NOMO-1 (cell line): ENCODE data around the gene NRG2.

Experiments
- DNase-seq, 2 experiments: peaks; one replicate each; lab custom pipeline; 2025; ENCODE audit not compliant: unreplicated experiment in 2 of 2; lab: John Stamatoyannopoulos, UW

The NRG2 gene

DNA sequence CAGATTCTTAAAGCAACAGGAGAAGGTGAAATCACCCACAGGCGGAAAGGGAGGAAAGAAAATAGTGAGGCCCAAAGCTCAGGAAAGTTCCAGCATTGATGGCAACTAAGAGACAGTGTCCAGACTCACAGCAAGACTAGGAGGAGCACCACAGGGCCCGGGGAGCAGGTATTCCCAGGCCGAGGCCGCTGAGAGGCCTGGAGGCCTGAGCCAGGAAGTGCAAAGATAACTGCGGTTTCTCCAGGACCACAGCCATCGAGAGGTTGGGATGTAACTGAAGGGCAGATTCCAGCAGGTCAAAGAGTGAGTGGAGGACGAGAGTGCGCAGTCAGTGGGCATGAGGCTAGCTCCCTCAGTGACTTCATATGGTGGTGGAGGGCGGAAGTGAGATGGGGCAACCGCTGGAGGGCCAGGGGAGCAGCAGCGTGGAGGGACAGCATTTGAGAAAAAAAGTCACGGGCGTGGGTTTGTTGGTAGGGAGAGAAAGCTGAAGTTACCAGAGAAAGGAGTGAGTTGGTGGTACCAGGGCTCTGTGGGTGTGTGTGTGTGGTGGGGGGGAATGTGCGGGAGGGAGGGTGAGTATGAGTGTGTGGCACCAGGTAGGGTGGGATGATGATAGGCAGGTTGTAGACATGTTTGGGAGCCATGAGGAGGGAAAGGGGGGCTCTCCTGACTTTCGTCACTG, 157.8 kb downstream of the NRG2 start:
- DNase-seq, result no peak

- DNase-seq, result no peak
Measured at GRCh38 chr5:139884734-139885133, 158.4 kb downstream of the NRG2 start.

- DNase-seq, result no peak
Measured at GRCh38 chr5:139884144-139884543, 159.0 kb downstream of the NRG2 start.

DNA sequence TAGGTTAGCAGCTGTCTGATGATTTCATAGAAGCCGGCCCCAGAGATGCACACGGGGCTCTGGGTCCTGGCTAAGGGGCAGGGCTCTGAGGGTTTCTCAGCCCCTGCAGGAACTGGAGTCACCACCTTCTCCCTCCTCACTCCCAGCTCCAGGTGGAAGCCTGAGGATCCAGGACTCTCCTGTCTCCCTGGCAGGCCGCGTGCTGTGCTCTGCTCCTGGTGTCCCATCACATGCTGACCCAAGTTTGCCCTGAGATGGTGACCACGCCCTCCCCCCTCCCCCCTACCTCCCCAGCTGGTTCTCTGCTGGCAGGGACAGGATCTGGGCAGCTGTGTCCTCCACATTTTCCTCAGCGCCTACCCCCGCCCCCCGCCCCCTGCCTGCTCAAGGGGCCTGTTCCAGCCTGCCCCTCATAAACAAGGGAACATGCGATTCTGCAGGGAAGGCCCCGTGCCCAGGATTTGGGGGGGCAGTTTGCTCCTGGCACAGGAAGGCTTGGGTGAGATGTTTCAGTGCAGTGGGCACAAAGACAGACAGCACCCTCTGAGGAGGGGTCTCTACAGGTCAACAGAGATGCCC, 160.0 kb downstream of the NRG2 start:
- DNase-seq, result no peak

- DNase-seq, result no peak
Measured at GRCh38 chr5:139882316-139882715, 160.8 kb downstream of the NRG2 start.

DNA sequence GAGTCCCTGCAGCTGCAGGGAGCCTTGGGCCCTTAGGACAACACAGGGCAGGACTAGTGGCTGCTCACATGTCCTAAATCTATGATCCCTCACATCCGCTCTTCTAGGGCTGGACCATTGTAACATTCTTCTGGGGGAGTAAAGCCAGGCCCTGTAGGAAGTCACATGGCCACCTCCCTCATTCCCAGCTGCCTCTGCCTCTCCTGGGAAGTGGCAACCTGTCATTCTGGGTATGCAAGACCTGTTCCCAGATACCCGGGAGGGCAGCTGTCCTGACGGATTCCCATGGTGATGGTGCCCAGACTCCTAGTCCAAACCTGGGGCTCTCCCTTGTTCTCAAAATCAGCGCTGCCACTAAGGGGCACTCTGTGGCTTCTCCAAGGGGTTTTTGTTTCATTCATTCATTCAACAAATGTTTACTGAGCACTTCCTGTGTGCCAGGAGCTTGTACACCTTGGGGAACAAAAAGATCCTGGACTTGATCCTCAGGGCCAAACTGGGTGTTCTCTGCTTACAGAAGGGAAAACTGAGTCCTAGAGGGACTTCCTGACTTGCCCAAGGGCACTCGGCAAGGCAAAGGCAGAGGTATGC, 161.9 kb downstream of the NRG2 start:
- no peak for DNase-seq

DNA sequence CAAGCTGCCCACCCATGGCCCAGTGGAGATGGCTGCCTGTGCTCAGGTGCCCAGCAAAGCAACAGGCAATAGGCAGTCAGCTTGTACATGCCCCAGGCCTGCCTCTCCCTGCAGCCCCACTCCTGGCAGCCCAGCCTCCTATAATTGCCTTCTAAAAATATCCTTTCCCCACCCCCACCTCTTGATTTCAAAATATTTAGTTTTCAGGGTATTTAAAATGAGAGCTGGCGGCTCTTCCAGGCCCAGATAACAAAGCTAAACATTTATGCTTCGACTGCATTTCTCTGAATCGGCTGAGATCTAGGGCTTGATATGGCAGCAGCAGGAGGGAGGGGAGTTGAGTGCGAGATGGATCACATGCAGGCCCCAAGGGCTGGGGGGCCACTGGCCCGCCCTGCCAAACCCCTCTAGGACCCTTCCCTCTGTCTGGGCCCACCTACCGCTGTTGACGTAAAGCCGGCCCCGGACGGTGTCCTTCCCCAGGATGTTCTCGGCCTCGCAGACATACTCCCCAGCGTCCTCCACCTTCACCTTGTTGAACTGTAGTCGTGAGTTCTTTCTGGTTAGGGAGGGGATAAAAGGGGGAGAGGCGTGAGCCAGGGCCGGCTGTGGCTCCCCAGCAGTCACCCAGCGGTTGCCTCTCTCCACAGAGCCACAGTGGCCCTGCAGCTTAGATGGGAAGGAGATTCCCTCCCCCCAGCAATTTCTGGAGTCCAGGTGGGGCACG, 162.5 kb downstream of the NRG2 start:
- DNase-seq, result no peak

DNA sequence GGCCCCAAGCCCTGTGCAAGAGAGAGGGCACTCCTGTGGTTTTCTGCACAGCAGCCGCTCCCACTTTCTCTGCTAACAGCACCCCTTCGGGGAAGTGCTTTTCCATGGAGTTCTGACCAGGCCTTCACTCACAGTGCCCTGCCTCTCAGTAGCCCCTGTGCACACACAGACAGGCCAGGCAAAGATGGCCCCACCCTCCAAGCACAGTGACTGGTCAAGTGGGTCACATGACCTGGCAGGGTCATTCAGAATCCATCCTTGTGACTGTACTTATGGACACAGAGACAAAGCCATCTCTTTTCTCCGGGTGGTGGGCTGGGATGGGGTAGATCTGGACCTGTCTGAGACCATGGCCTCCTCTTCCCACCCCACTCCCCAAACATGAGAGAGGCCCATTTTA, 165.0 kb downstream of the NRG2 start:
- no peak for DNase-seq

DNA sequence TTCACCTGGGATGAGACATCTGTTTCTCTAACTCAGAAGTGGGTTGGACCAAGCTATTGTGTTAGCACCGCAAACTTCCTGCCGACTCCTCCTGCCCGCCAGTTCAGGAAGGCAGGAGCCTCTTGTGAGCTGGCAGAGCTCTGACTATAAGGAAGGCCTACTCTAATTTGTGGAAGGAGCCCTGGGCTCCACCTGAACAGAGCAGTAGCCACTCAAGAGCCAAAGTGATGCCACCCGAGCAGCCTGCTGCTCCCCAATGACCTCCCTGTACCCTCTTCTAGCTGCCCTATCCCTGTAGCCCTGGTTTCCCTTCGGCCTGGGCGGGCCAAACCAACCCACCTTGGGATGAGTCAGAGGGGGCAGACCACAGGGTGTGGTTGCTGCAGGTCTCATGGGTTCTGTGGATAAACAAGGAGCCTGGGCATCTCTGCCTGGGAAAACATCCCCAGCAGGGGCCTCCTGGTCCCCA, 165.9 kb downstream of the NRG2 start:
- DNase-seq, result no peak

- no peak for DNase-seq
Measured at GRCh38 chr5:139875957-139876356, 167.1 kb downstream of the NRG2 start.

- no peak for DNase-seq
Measured at GRCh38 chr5:139872851-139873794, 170.0 kb downstream of the NRG2 start.

DNA sequence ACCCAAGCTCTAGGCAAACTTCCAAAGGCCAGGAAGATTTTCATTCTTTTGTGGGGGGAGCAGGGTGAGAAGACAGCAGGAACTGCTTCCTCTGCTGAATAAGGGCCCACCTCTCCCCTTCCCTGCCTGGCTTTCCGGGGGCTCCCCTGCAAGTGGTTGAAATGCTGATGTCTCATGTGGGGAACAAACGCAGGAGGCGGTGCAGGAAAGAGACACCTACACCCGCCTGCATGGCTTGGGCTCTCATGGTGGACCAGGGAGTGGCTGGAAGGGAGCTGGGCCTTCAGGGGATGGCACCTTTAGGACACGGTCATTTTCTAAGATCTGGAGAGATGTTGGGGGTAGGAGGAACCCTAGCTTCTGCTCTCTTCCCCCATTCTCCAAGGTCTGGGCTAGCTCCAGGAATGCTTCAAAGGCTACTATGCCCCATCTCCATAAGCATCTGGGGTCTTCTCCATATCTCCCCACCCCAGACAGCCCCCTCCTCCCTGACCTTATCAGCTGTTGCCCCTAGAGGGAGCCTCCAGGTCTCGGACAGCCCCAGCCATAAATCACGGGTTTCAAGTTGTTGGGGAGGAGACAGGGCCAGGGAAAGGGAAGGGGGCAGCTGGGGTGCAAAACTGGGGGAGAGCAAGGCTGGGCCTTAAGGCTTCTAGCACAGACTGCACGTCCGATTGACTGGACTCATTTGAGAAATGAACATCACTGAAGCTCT, 170.9 kb downstream of the NRG2 start:
- no peak for DNase-seq

DNA sequence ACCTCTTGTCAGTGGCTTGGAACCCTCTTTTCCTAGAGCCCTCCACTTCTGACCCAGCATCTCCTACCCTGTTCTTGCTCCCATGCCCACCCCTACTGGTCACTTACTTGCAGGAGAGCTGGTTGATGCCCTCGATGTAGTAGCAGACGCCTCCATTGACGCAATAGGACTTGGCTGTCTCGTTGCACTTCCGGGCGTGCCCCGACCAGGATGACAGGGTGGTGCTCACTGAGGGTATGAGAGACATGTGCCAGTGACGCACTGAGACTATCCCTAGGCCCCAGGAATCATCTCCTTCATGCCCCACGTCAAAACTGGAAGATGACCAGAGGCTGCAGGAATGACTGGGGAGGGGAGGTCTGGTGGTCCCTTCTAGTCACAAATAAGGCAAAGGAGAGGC, 171.5 kb downstream of the NRG2 start:
- no peak for DNase-seq

GRCh38 chr5:139870677-139871076, 172.4 kb downstream of the NRG2 start:
- no peak for DNase-seq

DNA sequence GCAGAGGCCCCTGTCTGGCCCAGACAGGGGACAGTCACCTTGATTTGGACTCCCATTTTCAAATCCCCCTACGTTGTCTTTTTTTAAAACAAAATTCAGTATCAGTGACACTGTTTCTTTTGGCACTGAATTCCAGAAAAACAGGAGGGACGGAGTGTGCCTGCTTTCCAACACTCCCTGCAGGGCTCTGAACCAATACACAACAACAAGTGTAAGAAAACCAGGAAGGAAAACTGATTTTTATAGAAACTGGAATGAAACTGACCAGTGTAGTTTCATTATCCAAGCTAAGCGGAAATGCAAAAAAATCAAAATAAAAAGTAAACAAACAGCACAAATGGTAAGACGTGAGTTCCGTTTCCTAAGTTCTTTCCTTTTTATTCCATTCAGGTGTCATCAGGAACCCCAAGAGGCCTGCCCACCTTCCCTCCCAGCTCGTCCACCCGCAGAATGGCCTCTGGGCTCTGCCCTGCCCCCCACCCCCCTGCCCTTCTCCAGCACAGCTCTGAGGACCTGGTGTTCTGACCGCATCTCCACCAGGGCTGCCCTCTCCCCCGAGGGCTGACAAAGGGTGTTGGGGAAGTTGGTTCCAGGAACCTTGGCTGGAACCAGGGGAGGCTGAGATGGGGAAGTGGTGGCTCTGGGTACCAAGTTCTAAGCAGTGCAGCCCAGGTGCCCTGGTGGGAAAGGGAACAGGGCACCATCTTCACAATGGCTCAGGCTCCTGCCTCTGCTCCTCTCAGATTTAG, 173.9 kb downstream of the NRG2 start:
- no peak for DNase-seq

GRCh38 chr5:139867581-139867980, 175.5 kb downstream of the NRG2 start:
- no peak for DNase-seq

GRCh38 chr5:139867109-139867508, 176.0 kb downstream of the NRG2 start:
- no peak for DNase-seq

DNA sequence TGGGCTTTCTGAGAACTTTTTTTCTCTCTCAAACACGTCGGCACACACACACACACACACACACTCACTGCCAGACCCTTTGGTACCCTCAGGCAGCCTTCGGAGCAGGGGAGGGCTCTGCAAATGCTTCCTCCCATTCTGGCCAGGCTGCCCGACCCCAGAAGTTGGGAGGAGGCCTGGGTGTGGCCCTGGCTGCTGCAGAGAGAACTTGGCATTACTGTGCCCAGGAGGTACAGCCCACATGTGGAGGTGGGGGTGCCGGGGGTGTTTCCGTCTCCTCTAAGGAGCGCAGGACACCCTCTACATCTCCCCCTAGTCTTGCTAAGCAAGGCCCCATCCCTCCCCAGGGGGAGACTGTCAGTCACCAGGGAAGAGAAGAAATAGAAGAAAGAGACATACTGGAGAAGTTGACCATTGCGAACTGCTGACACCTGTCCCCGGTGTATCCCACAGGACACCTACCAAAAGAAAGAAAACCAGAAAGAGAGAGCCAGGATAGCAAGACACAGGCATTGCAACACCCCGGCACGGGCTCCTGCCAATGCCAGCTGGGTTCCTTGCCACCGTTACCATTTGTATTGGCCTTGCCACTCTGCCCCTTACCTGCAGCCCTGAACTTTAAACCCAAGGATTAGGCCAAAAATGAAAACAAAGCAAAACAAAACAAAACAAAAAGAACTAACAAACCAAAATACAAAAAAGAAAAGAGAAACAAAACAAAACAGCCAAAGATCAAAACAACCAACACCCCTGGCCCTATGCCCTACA, 178.2 kb downstream of the NRG2 start:
- no peak for DNase-seq
